Loucy (cell line): Measurements from ENCODE around the gene ESYT3.

Source experiments
- CTCF ChIP-seq: fragments of 200-600 bp; sonication (generic); conservative IDR thresholded peaks from 2 replicates; pipeline ENCODE4 v1.5.1; 2014; ENCODE audit warnings: mild to moderate bottlenecking, antibody characterized with exemption, low read length
- EZH2phosphoT487 ChIP-seq: fragments of 200-600 bp; IDR thresholded peaks from 2 replicates; pipeline ENCODE4 v1.6.1; 2018; ENCODE audit warnings: antibody characterized with exemption, mild to moderate bottlenecking, moderate library complexity, borderline replicate concordance

- TF ChIP-seq CTCF, result no peak
- TF ChIP-seq EZH2phosphoT487, result no peak
Observed at GRCh38 chr3:138476526-138476925, 42.1 kb downstream of the ESYT3 start.
